HepG2 (cell line): ENCODE data around the gene ADGRL1. TPM values are rescaled to one million over a fixed set of nuclear protein-coding genes. Genes with fewer than 3 reads are reported as not detected.

Experiments used
- ATF1 ChIP-seq: IDR thresholded peaks from 2 replicates; pipeline ENCODE4 v1.6.1; 2016; ENCODE audit warnings: mild to moderate bottlenecking, control low read depth
- DPF2 ChIP-seq: sonication (generic); formaldehyde crosslinking; IDR thresholded peaks from 2 replicates; pipeline ENCODE4 v1.4.0; 2020; ENCODE audit warnings: mild to moderate bottlenecking, low read depth, missing genetic modification reagents, borderline replicate concordance
- GLMP ChIP-seq: sonication (generic); formaldehyde crosslinking; IDR thresholded peaks from 2 replicates; pipeline ENCODE4 v1.9.0; 2021; ENCODE audit warnings: missing genetic modification reagents, mild to moderate bottlenecking, borderline replicate concordance
- HOXA9 ChIP-seq: sonication (generic); formaldehyde crosslinking; IDR thresholded peaks from 2 replicates; pipeline ENCODE4 v1.8.1; 2022; ENCODE audit warnings: missing genetic modification reagents, mild to moderate bottlenecking, moderate library complexity, borderline replicate concordance
- PCBP1 ChIP-seq: fragments of 200-400 bp; formaldehyde crosslinking; IDR thresholded peaks from 2 replicates; pipeline ENCODE4 v1.6.1; 2017; ENCODE audit warnings: mild to moderate bottlenecking, low read depth, low read length, borderline replicate concordance
- RAD21 ChIP-seq: fragments of 450-650 bp; formaldehyde crosslinking; IDR thresholded peaks from 2 replicates; pipeline ENCODE4 v1.5.0; 2020; ENCODE audit warnings: mild to moderate bottlenecking
- SMYD3 ChIP-seq: sonication (generic); formaldehyde crosslinking; IDR thresholded peaks from 2 replicates; pipeline ENCODE4 v1.8.1; 2023; ENCODE audit warnings: mild to moderate bottlenecking, missing genetic modification reagents
- ZNF557 ChIP-seq: sonication (generic); formaldehyde crosslinking; IDR thresholded peaks from 2 replicates; pipeline ENCODE4 v1.4.0; 2020; ENCODE audit warnings: missing genetic modification reagents
- ZNF619 ChIP-seq: sonication (generic); formaldehyde crosslinking; IDR thresholded peaks from 2 replicates; pipeline ENCODE4 v1.4.0; 2020; ENCODE audit warnings: mild to moderate bottlenecking, missing genetic modification reagents
- ZNF75D ChIP-seq: sonication (generic); formaldehyde crosslinking; IDR thresholded peaks from 2 replicates; pipeline ENCODE4 v1.8.1; 2023; ENCODE audit warnings: missing genetic modification reagents, mild to moderate bottlenecking, borderline replicate concordance
- ZNF788 ChIP-seq: sonication (generic); formaldehyde crosslinking; IDR thresholded peaks from 2 replicates; pipeline ENCODE4 v1.5.0; 2020; ENCODE audit warnings: mild to moderate bottlenecking, missing genetic modification reagents, borderline replicate concordance
- polyA plus RNA-seq, 8 experiments: library from polyadenylated mRNA; depleted of rRNA in 3 of 8; stranded (reverse) in 7 of 8; unstranded in 1 of 8; fragments of >200 nt; fragmentation: Illumina TruSeq in 4 of 8; extraction: Trizol in 4 of 8; gene quantifications; 2 replicates each; pipeline versions ENCODE4 v1.2.1 to v1.2.3, GENCODE V29; 2011 to 2016; ENCODE audit warnings: low read depth in 4 of 8, missing spikeins in 1 of 8, mixed read lengths in 1 of 8; ENCODE audit not compliant: insufficient read depth in 1 of 8
- total RNA-seq, 5 experiments: library from RNA; depleted of rRNA; stranded (reverse); fragments of >200 nt; fragmentation: Illumina TruSeq; extraction: Trizol; gene quantifications; 2 replicates each; pipeline ENCODE4 v1.2.3, GENCODE V29; 2016; ENCODE audit warnings: low read depth in 1 of 5
- TF ChIP-seq, protein P1 (sequence below): sonication (generic); formaldehyde crosslinking; conservative IDR thresholded peaks from 2 replicates; pipeline ENCODE4 v1.8.0; 2022; ENCODE audit warnings: missing genetic modification reagents
- TF ChIP-seq, protein P2 (sequence below): IDR thresholded peaks from 2 replicates; pipeline ENCODE4 v1.6.1; 2016; ENCODE audit warnings: control low read depth
- TF ChIP-seq, protein P3 (sequence below): IDR thresholded peaks from 2 replicates; pipeline ENCODE4 v1.6.1; 2016; ENCODE audit warnings: low read depth, missing genetic modification reagents, missing compliant biosample characterization
- TF ChIP-seq, protein P4 (sequence below): sonication (generic); formaldehyde crosslinking; conservative IDR thresholded peaks from 2 replicates; pipeline ENCODE4 v1.4.0; 2020; ENCODE audit warnings: missing genetic modification reagents
- TF ChIP-seq, protein P5 (sequence below): sonication (generic); formaldehyde crosslinking; IDR thresholded peaks from 2 replicates; pipeline ENCODE4 v1.4.0; 2020; ENCODE audit warnings: low read depth, mild to moderate bottlenecking, missing genetic modification reagents

ADGRL1 gene
- total and polyA plus RNA-seq, 2 of the 13 experiments (the other 11 are each of a cell fraction or from before 2014, with no cell fraction given) = 0.49 to 1.7 TPM

DNA sequence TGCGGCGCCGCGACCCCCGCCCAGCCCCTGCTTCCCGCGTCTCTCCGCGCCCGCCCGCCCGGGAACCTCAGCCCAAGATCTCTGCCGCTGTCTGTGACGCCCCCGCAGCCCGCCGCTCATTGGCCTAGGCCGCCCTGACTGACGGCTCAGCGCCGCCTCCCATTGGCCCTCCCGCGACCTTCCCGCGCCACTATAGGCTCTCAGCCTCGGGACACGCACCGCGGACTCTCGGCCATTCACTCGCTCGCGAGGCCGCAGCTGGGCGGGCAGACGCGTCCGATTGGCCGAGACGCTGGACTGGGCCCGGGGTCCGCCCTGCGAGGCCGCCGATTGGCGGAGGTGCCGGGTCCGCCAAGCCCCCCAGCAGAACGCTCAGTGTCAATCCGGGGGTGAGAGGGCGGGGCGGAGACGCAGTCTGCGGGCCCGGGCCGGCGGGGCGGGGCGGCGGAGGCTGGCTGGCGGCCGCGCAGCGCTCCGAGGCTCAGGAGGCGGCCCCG is 88.3 kb downstream of the ADGRL1 start, which contains the start of gene PRKACA (continued):
- TF ChIP-seq, protein P1, sequence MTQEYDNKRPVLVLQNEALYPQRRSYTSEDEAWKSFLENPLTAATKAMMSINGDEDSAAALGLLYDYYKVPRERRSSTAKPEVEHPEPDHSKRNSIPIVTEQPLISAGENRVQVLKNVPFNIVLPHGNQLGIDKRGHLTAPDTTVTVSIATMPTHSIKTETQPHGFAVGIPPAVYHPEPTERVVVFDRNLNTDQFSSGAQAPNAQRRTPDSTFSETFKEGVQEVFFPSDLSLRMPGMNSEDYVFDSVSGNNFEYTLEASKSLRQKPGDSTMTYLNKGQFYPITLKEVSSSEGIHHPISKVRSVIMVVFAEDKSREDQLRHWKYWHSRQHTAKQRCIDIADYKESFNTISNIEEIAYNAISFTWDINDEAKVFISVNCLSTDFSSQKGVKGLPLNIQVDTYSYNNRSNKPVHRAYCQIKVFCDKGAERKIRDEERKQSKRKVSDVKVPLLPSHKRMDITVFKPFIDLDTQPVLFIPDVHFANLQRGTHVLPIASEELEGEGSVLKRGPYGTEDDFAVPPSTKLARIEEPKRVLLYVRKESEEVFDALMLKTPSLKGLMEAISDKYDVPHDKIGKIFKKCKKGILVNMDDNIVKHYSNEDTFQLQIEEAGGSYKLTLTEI = no peak
- TF ChIP-seq ZNF557 = no peak
- no peak for TF ChIP-seq ZNF75D (CRISPR knock-in tag)
- no peak for TF ChIP-seq PCBP1
- no peak for TF ChIP-seq HOXA9 (CRISPR knock-in tag)
- TF ChIP-seq, protein P2, sequence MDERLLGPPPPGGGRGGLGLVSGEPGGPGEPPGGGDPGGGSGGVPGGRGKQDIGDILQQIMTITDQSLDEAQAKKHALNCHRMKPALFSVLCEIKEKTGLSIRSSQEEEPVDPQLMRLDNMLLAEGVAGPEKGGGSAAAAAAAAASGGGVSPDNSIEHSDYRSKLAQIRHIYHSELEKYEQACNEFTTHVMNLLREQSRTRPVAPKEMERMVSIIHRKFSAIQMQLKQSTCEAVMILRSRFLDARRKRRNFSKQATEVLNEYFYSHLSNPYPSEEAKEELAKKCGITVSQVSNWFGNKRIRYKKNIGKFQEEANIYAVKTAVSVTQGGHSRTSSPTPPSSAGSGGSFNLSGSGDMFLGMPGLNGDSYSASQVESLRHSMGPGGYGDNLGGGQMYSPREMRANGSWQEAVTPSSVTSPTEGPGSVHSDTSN (CRISPR knock-in tag) = peak; percentile 95
- TF ChIP-seq, protein P3, sequence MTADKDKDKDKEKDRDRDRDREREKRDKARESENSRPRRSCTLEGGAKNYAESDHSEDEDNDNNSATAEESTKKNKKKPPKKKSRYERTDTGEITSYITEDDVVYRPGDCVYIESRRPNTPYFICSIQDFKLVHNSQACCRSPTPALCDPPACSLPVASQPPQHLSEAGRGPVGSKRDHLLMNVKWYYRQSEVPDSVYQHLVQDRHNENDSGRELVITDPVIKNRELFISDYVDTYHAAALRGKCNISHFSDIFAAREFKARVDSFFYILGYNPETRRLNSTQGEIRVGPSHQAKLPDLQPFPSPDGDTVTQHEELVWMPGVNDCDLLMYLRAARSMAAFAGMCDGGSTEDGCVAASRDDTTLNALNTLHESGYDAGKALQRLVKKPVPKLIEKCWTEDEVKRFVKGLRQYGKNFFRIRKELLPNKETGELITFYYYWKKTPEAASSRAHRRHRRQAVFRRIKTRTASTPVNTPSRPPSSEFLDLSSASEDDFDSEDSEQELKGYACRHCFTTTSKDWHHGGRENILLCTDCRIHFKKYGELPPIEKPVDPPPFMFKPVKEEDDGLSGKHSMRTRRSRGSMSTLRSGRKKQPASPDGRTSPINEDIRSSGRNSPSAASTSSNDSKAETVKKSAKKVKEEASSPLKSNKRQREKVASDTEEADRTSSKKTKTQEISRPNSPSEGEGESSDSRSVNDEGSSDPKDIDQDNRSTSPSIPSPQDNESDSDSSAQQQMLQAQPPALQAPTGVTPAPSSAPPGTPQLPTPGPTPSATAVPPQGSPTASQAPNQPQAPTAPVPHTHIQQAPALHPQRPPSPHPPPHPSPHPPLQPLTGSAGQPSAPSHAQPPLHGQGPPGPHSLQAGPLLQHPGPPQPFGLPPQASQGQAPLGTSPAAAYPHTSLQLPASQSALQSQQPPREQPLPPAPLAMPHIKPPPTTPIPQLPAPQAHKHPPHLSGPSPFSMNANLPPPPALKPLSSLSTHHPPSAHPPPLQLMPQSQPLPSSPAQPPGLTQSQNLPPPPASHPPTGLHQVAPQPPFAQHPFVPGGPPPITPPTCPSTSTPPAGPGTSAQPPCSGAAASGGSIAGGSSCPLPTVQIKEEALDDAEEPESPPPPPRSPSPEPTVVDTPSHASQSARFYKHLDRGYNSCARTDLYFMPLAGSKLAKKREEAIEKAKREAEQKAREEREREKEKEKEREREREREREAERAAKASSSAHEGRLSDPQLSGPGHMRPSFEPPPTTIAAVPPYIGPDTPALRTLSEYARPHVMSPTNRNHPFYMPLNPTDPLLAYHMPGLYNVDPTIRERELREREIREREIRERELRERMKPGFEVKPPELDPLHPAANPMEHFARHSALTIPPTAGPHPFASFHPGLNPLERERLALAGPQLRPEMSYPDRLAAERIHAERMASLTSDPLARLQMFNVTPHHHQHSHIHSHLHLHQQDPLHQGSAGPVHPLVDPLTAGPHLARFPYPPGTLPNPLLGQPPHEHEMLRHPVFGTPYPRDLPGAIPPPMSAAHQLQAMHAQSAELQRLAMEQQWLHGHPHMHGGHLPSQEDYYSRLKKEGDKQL (CRISPR knock-in tag) = no peak
- TF ChIP-seq, protein P4, sequence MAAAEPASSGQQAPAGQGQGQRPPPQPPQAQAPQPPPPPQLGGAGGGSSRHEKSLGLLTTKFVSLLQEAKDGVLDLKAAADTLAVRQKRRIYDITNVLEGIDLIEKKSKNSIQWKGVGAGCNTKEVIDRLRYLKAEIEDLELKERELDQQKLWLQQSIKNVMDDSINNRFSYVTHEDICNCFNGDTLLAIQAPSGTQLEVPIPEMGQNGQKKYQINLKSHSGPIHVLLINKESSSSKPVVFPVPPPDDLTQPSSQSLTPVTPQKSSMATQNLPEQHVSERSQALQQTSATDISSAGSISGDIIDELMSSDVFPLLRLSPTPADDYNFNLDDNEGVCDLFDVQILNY (CRISPR knock-in tag) = no peak
- TF ChIP-seq, protein P5, sequence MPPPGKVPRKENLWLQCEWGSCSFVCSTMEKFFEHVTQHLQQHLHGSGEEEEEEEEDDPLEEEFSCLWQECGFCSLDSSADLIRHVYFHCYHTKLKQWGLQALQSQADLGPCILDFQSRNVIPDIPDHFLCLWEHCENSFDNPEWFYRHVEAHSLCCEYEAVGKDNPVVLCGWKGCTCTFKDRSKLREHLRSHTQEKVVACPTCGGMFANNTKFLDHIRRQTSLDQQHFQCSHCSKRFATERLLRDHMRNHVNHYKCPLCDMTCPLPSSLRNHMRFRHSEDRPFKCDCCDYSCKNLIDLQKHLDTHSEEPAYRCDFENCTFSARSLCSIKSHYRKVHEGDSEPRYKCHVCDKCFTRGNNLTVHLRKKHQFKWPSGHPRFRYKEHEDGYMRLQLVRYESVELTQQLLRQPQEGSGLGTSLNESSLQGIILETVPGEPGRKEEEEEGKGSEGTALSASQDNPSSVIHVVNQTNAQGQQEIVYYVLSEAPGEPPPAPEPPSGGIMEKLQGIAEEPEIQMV (CRISPR knock-in tag) = 0 out of 2 replicates have a peak, but pooled peaks have one; percentile 28
- TF ChIP-seq ZNF788 (CRISPR knock-in tag) = no peak
- peak; percentile 75 for TF ChIP-seq ATF1 (CRISPR knock-in tag)
- TF ChIP-seq ZNF619 (CRISPR knock-in tag) = no peak
- TF ChIP-seq GLMP = no peak
- no peak for TF ChIP-seq RAD21 (CRISPR knock-in tag)
- no peak for TF ChIP-seq DPF2 (CRISPR knock-in tag)
- no peak for TF ChIP-seq SMYD3
